ENCODE data around the gene FAM53B. TPM values are rescaled to one million over a fixed set of nuclear protein-coding genes. Genes with fewer than 3 reads are reported as not detected.
"Not testable (repeated sequence)": the region's sequence is repeated elsewhere in the genome, so short reads cannot be mapped to it uniquely, and the experiment has no call there.

The FAM53B gene
- total RNA-seq, 1 experiment from 2014 or later, result 11.4 TPM

DNA sequence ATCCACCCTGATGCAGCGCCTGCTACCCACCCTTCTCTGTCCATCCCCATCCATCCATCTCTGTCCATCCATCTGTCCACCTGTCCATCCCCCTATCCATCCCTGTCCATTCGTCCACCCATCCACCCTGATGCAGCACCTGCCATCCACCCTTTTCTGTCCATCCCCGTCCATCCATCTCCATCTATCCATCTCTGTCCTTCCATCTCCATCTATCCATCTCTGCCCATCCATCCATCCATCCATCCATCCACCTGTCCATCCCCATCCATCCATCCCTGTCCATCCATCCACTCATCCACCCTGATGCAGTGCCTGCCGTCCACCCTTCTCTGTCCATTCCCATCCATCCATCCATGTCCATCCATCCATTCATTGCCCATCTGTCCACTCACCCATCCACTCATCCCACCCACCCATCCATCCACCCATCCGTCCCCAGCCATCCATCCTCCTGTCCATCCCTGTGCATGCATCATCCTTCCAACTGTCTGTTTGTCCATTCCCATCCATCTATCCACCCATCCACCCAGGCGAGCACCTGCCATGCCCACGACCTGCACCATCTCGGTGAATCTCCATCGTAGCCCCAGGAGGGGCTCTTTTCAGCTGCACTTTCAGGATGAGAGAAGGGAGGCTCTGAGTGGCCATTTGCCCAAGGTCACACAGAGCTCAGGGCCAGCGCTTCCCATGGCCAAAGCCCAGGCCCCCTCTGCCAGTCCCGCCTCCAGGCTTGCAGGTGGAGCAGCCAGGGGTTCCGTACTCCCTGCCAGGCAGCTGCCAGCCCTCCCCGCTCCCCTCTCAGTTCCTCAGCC is 145.2 kb downstream of the FAM53B start:
- DNase-seq (ENCODE audit: low read depth), result no peak

DNA sequence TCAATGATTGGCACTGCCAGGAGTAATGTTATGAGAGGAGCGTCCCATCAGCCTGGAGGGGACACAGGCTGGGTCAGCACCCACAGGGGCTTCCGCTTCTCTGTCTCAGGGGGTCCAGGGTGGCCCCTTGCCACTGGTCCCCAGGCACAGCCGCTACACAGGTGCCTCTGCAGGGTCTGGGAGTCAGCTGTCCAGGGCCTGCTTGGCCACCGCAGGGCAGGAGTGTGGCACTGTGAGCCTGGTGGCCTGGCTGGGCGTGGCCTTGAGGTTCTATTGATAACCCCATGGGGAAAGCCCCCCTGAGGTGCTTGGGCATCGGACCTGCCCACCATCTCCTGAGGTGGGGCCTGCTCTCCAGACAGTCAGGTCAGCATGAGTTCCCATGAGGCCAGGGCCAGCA is 146.0 kb downstream of the FAM53B start:
- no peak for DNase-seq (ENCODE audit: low read depth)

GRCh38 chr10:124597846-124598165 is 146.4 kb downstream of the FAM53B start:
- DNase-seq (ENCODE audit: low read depth), result no peak

- no peak for DNase-seq (ENCODE audit: low read depth)
Measured at GRCh38 chr10:124596962-124597845, 147.0 kb downstream of the FAM53B start.

DNA sequence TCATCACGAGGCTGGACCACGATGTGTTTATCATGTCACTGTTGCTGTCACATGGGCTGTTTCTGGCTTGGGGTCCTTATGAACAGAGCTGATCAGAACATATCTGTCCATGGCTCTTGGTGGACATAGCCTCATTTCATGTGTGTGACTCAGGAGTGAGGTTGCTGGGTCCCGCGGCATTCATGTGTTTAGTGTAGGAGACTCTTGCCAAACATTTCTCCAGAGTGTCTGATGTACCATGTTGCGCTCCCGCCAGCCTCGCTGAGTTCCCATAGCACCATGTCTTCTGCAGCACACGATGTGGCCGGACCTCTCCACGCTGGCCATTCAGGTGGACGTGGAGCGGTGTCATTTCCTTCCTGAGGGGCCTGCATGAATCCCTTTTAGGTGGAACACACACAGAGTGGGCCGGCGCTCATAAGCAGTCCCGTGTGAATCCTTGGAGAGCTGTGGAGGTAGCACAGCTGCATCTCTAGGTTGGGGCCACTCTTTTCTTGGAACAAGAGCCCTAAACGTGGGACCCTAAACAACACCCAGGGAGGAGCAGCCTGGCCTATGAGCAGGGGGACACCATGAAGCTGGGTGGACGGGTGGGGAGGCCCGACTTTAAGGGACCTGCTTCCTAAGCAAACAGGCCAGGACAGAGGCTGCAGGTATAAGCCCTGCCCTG is 147.9 kb downstream of the FAM53B start:
- no peak for DNase-seq (ENCODE audit: low read depth)

GRCh38 chr10:124595143-124595883 is 148.9 kb downstream of the FAM53B start:
- DNase-seq (ENCODE audit: low read depth), result no peak

- no peak for DNase-seq (ENCODE audit: low read depth)
Measured at GRCh38 chr10:124594240-124594639, 149.9 kb downstream of the FAM53B start.

- no peak for DNase-seq (ENCODE audit: low read depth)
Measured at GRCh38 chr10:124593431-124593985, 150.7 kb downstream of the FAM53B start.

- DNase-seq (ENCODE audit: low read depth), result no peak
Measured at GRCh38 chr10:124592736-124593430, 151.3 kb downstream of the FAM53B start.

DNA sequence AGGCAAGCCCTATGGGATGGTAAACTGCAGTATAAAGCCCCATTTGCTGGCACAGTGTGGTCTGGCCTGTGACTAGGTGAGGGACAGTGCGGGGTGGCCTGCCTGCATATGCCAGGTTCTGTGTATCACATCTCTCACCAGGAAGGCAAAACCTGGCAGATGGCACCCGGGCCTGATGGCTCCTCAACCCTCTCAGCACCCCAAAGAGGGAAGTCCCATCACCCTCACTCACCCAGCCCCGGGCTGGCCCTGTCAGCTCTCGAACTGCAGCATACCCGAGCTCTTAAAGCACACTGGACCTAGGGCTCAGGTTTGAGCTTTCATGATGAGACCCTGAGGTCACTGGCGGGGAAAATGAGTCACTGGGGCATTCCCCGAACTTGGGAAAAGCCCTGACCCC is 152.1 kb downstream of the FAM53B start:
- no peak for DNase-seq (ENCODE audit: low read depth)

- DNase-seq (ENCODE audit: low read depth), result no peak
Measured at GRCh38 chr10:124591123-124591495, 153.1 kb downstream of the FAM53B start.

GRCh38 chr10:124590216-124591122 is 153.7 kb downstream of the FAM53B start:
- no peak for DNase-seq (ENCODE audit: low read depth)

GRCh38 chr10:124589491-124590041 is 154.6 kb downstream of the FAM53B start:
- DNase-seq (ENCODE audit: low read depth), result no peak

- no peak for DNase-seq (ENCODE audit: low read depth)
Measured at GRCh38 chr10:124588736-124589490, 155.3 kb downstream of the FAM53B start.

DNA sequence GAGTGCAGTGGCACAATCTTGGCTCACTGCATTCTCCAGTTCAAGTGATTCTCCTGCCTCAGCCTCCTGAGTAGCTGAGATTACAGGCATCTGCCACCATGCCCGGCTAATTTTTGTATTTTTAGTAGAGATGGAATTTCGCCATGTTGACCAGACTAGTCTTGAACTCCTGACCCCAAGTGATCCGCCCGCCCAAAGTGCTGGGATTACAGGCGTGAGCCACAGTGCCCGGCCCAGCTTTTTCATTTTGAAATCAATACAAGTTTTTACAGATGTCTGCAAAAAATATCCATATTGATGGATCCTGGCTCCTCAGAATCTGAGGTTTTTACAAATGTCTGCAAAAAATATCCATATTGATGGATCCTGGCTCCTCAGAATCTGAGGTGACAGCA is 155.8 kb downstream of the FAM53B start:
- DNase-seq (ENCODE audit: low read depth), result not testable (repeated sequence)

DNA sequence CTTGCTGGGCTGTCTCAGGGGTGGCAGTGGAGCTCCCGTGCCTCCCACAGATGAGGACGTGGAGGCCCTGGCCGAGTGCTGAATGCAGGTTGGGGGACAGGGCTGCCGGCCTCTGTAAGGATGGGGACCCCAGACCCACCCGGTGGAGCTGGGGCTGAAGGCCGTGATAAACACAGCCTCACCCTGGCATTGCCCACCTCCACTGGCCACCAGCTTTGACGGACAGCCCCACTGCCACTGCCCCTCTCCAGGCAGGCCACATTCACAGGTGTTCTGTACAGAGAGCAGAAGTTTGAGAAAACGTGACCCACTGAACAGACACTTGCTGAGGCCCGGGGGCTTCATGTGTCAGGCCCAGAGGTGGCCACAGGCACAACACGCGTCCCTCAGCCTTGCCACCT is 156.4 kb downstream of the FAM53B start:
- DNase-seq (ENCODE audit: low read depth), result no peak

- DNase-seq (ENCODE audit: low read depth), result no peak
Measured at GRCh38 chr10:124586142-124586541, 158.0 kb downstream of the FAM53B start.

- DNase-seq (ENCODE audit: low read depth), result peak; percentile 17
Measured at GRCh38 chr10:124579011-124579399, 165.2 kb downstream of the FAM53B start.
